Fibroblast of skin of abdomen (primary cell): ENCODE data around the gene ITGB3BP. TPM values are rescaled to one million over a fixed set of nuclear protein-coding genes. Genes with fewer than 3 reads are reported as not detected.
A peak's percentile ranks its signal among the peaks of the same experiment; 100 is the strongest.
"Not testable (repeated sequence)": the region's sequence is repeated elsewhere in the genome, so short reads cannot be mapped to it uniquely, and the experiment has no call there.

Experiments
- DNase-seq: peaks from one replicate; pipeline ENCODE4 v3.0.0-alpha.2; 2013
- polyA plus RNA-seq, 2 experiments: library from polyadenylated mRNA; unstranded; fragments of 120-200 nt; gene quantifications; one replicate each; pipeline ENCODE4 v1.2.1, GENCODE V29; 2013; ENCODE audit not compliant: insufficient read length in 2 of 2

Gene ITGB3BP
- polyA plus RNA-seq (2013, experiment 1 of 2; ENCODE audit: insufficient read length), result 19.7 TPM
- 20.8 TPM for polyA plus RNA-seq (2013, experiment 2 of 2; ENCODE audit: insufficient read length)

GRCh38 chr1:63522891-63523728 is at the start of gene ITGB3BP, which contains the start of gene EFCAB7:
TSS of gene ITGB3BP (minus strand) at chr1:63523225. CDS start at chr1:63523133, 92 bp downstream.
TSS of gene EFCAB7 (plus strand) at chr1:63523525. CDS start at chr1:63525573, 2,048 bp downstream.
- peak; percentile 95 for DNase-seq

DNA sequence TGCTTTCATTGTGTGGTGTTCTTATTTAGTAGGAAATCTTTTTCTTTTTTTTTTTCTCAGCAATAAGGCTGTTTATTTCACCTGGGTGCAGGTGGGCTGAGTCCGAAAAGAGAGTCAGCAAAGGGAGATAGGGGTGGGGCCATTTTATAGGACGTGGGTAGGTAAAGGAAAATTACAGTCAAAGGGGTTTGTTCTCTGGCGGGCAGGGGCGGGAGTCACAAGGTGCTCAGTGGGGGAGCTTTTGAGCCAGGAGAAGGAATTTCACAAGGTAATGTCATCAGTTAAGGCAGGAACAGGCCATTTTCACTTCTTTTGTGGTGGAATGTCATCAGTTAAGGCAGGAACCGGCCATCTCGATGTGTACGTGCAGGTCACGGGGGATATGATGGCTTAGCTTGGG is 49.7 kb upstream of the ITGB3BP start:
- not testable (repeated sequence) for DNase-seq

DNA sequence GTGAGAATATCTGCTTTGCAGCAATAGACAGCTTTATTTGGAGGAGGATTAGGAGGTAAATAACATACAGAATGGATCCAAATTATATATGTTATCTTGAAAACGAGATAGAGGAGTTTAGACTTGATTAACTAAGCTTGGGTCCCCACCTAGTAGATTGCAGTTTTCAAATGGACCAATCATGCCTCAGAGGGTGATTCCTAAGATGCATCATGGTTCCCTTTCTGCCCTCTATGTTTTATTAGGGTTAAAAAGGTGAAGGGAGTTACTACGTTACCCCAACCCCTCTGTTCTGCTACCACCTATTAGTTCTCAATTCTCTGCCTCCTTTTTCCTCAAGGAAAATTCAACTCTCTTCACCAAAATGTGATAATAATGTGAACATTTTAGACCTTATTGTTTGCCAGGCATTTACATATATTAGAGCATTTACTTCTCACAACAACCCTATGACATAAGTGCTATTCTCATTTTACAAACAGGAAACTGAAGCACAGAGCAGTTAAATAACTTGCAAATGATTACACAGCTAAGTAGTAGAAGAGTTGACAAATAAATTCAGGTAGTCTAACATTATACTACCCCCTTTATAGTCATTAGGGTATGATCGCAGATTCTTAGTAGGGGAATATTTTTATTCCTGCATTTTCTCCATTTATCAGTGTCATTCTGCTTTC is 46.8 kb upstream of the ITGB3BP start:
- no peak for DNase-seq

DNA sequence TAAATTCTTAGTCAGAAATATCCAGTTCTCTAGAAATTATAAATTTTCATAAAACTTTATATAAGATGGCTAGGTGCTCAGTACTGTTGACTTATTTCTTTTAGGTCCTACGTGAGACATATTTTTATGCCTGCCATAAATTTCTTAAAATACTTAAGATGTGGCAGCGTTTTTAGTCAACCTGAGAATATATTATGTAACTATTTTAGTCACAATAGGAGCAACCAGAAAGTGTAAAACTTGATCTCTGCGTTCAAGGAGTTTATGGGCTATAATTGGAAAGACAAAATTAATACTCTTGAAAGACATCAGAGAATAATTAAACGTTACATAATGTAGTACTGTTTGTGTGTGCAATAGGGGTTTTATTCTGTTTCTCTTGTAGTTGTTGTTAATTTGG is 46.0 kb upstream of the ITGB3BP start:
- no peak for DNase-seq

DNA sequence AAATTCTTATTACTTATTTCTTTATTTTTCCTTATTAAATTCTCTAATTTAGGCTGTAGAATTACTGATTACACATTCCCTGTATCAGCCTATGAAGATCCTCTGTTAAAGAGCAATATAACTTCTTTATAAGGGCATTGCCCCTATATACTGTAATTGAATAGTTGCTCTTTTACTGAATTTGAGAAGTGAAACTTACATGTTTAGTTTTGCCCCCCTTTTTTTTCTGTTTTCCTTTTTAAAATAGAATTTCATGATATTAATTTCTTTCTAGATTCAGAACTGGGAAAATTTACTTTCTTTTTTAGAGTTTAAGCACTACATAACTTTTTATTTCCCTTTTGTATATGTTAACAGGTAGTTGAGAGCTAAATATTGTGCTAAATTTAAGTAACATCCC is 40.7 kb upstream of the ITGB3BP start:
- DNase-seq, result no peak

DNA sequence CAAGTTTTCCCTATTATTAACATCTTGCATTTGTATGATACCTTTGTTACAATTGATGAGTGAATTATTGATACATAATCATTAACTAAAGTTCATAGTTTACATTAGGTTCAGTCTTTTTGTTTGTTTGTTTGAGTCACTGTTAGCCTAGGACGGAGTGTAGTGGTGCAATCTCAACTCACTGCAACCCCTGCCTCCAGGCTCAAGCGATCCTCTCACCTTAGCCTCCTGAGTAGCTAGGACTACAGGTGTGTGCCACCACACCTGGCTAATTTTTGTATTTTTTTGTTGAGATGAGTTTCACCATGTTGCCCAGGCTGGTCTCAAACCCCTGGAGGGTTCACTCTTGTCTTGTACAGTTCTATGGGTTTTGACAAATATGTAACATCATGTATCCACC is 36.3 kb upstream of the ITGB3BP start:
- DNase-seq, result no peak

DNA sequence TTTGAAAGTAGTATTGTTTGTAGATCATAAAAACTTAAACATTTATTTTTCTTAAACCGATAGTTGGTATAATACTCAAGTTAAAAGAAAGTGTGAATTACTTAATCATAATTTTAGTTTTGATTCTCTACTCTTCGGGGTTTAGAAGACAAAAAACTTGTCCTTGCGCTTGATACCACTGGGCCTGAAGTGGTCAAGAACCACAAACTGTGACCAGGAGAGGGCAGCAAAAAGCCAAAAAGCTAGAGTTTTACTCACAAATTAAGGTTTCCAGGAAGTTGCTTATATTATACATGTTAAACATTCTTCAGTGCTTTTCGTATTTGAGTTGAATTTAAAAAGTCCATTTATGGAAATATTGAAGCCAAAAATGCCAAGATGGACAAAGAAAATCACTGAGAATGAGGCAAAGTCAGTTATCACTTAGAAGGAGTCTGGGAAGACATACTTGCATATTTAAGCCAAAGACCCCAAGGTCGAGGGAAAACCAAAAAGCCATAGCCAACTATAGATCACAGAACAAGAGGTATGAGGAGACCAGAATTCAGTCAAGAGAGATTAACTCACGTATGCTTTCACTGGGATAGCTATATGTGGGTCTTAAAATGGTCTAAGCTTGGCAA is 34.5 kb upstream of the ITGB3BP start:
- DNase-seq, result peak; percentile 34

- DNase-seq, result no peak
Measured at GRCh38 chr1:63555480-63555879, 32.5 kb upstream of the ITGB3BP start.

DNA sequence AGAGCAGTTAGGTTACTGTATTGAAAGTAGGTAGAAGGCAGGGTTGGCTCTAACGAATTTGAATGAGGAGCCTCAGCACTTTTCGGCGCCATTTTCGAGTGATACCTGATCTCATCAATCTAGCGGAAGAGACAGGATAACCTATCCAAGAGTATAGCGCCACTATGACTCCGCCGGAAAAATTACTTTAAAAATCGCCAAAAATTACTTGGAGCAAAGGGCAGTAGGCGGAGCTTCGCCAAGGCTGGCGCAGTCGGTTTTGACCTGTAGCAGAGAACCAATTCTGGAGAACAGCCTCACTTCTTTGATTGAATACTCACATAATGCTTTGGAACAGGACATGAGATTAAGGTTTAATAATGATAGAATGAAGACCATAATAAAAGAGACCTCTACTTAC is 25.9 kb upstream of the ITGB3BP start:
- no peak for DNase-seq

DNA sequence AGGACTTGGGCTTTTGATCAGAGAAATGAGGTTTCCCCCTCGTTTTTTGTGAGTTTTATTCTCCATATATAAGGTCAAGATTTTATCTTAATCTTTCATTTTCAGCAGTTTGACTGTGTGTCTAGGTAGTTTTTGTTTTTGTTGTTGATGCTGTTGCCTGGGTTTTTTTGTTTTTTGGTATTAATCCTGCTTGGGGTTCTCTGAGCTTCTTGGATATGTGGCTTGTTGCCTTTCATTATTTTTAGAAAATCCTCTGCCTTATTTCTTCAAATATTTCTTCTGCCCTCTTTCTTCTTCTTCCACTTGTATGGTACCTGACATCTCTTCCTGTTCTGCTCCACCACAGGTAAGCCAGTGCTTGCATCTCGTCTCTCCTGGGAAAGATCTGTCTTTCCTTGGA is 25.3 kb upstream of the ITGB3BP start:
- no peak for DNase-seq

DNA sequence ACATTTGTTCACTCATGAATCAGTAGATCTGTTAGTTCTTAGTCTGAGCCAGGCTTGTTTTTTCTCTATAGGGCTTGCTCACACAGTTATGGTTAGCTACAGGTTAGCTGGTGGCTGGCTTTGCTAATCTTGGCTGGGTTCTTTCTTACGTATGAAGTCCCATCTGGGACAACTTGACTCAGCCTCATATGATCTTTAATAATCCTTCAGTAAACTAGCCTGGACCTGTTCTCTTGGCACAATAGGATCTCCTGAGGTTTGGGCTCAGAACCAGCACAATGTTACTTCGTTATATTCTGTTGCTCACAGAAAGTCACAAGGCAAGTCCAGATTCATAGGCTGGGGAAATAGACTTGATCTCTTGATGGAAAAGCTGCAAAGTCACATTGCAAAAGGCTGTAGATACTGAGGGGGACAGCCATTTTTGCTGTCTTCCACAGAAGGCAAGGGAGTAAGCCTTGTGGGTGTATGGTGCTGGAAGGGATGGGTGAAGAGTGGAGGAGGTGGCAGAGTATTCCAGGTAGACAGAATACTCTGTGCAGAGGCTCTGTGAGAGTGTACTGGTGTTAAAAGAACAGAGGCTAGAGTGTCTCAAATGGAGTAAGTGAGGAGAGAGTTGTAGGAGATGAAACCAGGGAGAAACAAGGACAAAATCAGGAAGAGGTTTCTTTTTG is 24.7 kb upstream of the ITGB3BP start:
- peak; percentile 5 for DNase-seq

DNA sequence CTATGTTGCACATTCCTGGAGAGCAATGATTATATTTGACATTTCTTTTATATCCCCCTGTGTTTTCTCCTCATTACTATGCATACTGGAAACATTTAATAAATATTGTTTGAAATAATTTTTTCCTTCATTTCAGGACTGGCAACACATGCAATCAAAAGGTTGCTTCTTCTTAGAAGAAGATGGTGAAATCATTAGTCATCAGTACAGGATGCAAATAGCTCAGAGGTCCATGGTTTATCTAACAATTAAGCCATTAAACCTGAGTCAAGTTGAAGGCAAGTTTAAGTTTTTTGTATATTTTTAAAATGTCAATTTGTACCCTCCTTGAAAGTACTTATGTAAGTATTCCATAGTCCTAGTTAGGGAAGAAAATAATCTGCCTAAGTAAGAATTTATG is 22.8 kb upstream of the ITGB3BP start:
- DNase-seq, result peak; percentile 38

- peak; percentile 0 for DNase-seq
Measured at GRCh38 chr1:63537940-63538339, 14.9 kb upstream of the ITGB3BP start.

DNA sequence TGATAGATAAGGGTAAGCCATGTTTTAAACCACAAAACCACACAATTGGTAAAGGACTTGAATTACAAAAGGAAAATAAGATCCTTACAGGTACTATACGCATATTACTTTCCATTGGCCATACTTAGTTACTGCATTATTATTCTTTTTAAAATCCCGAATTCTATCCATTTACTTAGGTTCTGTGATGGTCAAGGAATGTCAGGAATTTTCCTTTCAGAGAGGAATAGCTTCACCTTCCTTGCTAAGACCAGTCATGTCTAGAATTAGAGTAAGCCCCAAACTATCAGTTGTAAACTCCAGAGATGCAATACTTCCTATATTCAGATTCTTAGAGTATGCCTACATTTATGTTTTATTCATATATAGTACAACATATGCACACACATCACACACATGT is 14.0 kb upstream of the ITGB3BP start:
- no peak for DNase-seq

DNA sequence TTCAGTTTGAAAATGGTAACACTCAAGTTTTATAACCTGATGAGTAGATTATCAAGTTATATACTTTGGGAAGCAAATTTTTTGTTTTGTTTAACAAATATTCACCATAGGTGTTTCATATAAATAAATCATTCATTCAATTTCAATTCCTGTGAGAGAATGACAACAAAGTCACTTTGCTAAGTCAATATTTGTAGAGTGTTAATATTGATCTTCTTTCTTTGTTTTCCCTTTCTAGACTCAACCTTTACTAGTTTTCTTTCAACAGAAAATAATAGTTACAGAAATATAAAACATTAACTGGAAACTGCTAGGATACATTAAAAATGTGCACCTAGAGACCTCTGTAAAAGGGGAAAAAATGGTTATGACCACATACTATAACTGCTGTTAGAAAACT is 11.4 kb upstream of the ITGB3BP start:
- DNase-seq, result no peak

GRCh38 chr1:63533931-63534330 is 10.9 kb upstream of the ITGB3BP start:
- DNase-seq, result no peak

GRCh38 chr1:63532727-63533126 is 9.7 kb upstream of the ITGB3BP start:
- no peak for DNase-seq

GRCh38 chr1:63524201-63524600 is 1.2 kb upstream of the ITGB3BP start:
- no peak for DNase-seq

GRCh38 chr1:63523738-63524137 is 713 bp upstream of the ITGB3BP start:
- peak; percentile 2 for DNase-seq

- no peak for DNase-seq
Measured at GRCh38 chr1:63516629-63517028, 6.4 kb downstream of the ITGB3BP start.

- no peak for DNase-seq
Measured at GRCh38 chr1:63512584-63512983, 10.4 kb downstream of the ITGB3BP start.

DNA sequence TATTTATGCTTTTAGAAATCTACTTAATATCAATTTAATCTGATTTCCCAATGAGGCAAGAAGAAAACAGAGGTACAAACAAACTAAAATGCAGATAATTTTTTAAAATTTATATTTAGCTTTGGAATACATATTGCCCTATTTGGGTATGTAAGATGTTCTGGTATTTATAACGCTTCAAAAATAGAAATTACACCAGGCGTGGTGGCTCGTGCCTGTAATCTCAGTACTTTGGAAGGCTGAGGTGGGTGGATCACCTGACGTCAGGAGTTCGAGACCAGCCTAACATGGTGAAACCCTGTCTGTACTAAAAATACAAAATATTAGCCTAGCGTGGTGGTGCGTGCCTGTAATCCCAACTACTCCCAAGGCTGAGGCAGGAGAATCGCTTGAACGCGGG is 13.3 kb downstream of the ITGB3BP start:
- DNase-seq, result no peak

- DNase-seq, result no peak
Measured at GRCh38 chr1:63506782-63507181, 16.2 kb downstream of the ITGB3BP start.
